GM21515 (cell line): ENCODE measurements around the gene CELA1.
"Not testable (repeated sequence)": the region's sequence is repeated elsewhere in the genome, so short reads cannot be mapped to it uniquely, and the experiment has no call there.

Source experiments
- ATAC-seq: cut with Tn5 transposase; IDR thresholded peaks from one replicate; pipeline ENCODE4 v1.9.1; 2021; ENCODE audit not compliant: unreplicated experiment

Gene CELA1

DNA sequence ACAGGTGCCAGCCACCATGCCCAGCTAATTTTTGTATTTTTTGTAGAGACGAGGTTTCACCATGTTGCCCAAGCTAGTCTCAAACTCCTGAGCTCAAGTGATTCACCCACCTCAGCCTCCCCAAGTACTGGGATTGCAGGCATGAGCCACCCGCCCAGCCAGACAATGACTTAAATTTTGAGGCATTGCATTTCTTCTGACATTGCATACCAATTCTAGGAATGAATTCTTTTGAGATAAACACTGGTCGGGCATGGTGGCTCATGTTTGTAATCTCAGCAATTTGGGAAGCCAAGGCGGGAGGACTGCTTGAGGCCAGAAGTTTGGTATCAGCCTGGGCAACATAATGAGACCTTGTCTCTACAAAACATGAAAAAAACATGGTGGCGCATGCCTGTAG is 2.5 kb upstream of the CELA1 start:
- no peak for ATAC-seq

DNA sequence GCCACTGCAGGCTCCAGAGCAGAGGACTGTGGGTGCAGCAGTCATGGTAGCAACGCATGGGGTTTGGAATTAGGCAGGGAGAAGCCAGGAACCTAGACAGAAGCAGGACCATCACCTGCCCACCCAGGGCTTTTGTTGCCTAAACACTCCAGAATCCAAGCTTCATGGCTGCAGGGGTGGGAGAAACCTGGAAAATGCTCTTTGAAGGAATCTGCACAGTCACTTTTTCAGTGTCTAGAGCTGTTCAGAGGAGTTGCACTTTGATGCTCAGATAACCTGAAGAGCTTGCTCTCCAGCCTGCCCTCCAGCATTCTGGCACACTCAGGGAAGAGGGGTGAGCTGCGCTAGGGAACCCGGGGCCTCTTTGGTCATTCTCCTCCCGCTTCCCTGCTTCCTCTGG is 1.6 kb upstream of the CELA1 start:
- ATAC-seq, result no peak

DNA sequence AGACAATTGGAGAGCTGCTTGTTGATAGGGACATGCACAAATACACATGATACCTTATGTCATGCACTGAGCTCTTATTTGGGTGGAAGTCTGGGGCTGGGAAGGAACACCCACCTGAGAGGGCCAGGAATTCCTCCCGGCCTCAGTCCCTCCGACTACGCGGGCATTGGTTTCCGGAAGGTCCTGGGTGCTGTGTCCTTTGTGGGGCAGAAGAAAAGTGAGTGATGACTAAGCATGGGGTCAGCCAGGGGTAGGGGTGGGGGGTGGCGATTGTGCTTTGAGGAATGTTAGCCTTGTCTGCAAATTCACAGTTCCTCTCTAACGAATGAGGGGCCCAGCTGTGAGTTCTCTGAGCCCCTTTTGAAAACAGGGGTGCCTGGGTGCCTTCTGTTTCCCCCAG is 798 bp downstream of the CELA1 start:
- ATAC-seq, result no peak

DNA sequence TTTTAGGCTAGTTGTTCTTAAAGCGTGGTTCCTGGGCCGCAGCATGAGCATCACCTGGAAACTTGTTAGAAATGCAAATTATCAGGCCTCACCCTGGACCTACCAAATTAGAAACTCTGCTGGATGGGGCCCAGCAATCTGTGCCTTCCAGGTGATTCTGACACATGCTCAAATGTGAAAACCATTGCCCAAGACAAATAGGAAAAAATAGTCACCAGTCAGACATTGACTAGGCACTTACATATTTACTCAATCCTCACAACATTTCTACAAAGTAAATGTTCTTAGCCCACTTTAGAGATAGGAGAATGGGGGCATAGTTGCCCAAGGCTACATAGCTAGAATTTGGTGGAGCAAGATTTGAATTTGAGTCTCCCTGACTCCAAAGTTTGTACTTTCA is 3.3 kb downstream of the CELA1 start:
- ATAC-seq, result no peak

DNA sequence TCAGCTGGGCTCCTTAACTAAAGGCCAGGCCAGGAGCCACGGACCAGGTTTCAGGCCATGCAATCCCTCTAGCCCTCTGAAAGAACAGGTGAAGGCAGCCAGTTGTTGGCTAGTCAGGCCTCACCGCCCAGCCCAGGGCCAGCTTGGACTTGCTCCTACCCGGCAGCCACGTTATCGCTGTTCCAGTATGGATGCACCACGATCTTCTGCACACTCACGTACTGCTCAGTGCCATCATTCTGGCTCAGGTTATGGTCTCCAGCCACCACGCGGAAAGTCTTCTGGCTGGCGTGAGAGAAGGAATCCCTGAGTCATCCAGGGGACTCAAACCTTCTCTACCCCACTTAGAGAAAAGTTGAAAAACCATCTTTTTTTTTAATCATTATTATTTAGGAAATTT is 4.1 kb downstream of the CELA1 start:
- ATAC-seq, result no peak

DNA sequence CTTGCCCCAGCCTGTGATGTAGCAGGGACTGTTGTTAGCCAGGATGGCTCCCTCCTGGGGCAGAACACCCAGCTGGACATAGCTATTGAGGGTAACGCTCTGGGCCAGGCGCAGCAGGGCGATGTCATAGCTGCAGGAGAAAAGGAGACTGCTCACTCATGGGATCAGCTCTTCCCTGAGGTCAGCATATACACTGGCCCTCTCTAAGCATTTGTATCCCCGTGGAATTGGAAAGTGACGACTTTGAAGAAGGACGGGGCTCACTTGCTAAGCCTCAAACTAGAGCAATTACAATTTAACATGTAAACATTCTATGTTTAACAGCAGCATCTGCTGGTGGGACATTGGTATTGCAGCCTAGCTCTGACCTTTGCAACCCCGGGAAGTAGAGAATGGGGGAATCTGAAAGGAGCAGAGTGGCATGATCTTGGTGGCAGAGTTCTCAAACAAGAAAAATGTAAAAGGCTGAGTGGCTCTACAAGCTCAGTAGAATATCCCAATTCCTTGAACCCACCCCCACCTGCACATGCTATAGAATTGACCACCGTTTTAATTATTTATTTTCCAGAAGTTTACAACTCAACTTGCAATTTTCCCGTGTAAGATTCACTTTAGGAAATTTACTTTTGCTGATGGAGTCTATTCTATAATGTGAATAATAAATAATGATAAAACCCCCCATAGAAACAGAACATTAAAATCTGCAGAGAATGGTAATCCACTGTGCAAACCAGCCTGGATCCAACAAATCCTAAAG is 5.0 kb downstream of the CELA1 start:
- ATAC-seq, result no peak

DNA sequence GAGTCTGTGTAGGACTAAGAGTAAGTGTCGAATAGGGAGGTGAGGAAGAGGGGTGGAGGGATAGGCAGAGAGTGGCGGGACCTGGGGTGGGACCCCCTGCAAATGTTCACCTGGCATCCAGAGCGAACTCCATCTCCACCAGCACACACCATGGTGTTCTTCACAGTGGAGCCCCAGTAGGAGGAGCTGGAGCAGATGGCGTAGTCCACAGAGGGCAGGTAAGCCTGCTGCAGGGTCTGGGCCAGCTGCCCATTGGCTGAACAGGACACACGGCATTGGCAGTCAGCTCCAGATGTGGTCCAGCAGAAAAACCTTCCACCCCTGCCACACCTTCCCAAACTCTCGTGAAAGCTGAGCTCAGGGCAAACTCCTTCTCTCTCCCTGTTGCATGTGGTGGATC is 6.7 kb downstream of the CELA1 start:
- no peak for ATAC-seq

DNA sequence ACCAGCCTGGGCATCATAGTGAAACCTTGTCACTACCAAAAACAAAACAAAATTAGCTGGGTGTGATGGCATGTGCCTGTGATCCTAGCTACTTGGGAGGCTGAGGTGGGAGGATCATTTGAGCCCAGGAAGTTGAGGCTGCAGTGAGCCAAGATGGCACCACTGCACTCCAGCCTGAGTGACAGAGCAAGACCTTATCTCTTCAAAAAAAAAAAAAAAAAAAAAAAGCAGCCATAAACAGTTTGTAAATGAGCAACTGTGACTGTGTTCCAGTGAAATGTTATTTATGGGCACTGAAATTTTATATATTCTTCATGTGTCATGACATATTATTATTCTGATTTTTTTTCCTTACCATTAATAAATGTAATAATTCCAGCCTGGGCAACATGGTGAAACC is 9.1 kb downstream of the CELA1 start:
- ATAC-seq, result not testable (repeated sequence)

DNA sequence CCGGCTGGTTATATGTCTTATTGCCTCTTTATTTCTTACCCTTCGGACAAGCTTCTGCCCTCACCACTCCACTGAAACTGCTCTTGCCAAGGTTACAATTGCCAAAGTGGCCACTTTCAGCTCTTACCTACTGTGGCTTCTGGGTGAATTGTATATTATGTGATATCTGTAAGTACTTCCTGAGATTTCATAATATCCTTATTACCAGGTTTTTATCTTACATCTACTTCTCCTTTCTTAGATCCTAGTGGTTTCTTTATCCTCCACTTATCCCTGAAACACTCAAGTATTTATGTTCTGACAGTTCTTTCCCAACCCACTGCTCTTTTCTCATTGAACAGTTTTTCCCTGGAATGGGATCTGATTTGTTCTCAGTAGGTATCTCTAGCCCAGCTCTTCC is 10.5 kb downstream of the CELA1 start:
- ATAC-seq, result no peak

DNA sequence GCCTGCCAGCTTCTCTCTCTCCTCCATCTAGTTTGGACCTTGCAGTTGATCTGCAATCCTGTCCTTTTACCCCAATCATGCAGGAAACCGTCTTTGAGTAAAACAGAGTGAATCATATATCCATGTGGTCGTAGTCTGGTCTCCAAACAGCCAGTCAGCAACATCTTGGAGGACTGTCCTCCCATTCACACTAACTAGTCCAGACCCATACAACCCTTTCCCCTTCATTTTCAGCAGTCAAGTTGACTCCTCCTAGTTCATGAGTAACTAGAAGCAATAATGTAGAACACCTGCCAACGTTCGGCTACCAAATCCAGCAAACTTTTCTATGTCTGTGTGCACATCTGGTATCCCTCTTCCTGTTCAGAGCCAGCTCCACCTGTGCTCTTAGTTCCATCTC is 11.7 kb downstream of the CELA1 start:
- ATAC-seq, result no peak

DNA sequence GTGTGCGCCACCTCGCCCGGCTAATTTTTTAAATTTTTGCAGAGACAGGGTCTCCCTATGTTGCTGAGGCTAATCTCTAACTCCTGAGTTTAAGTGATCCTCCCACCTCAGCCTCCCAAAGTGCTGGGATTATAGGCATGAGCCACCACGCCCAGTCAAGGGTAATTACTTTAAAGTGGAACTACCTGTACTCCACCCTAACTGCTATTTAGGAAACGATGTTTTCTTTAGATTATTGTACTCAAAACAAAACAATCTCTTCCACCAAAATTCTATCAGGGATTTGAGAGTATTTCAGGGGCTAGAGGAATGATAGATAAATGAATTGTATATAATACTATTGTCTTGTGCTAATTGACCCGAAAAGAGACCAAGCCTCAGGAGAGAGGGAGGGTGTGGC is 12.9 kb downstream of the CELA1 start:
- ATAC-seq, result no peak

DNA sequence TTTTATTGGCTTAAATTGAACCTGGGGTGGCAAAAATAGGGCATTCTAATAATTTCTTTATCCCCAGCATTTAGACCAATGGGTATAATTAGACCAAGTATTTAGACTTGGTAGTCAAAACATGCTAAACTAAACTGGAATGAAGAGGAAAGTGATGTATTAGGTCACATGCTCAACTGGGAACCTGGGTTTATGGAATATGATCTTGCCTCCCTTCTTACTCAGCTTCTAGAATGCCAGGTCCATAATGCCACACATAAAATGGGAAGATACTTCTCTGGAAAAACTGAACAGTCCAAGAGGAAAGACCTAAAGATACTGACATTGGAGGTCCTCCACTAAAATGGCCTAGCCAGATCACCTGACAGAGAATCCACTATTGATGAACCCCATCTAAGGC is 16.3 kb downstream of the CELA1 start:
- no peak for ATAC-seq

DNA sequence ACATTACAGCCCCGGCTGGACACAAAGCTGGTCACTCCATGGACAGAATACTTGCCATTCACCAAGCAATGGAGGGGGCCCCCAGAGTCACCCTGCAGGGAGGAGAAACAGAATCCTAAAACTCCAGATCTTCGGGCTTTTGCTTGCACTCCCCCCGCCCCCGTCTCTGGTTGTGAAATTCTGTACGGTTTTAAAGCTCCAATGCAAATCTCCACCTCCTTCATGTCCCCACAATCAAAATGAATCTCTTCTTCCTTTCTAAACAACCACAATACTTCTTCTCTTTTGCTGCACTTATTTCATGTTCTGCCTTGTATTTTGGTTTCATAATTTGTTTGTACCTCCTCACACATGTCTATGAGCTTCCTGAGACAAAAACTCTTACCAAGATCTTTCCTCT is 16.7 kb downstream of the CELA1 start:
- ATAC-seq, result no peak

DNA sequence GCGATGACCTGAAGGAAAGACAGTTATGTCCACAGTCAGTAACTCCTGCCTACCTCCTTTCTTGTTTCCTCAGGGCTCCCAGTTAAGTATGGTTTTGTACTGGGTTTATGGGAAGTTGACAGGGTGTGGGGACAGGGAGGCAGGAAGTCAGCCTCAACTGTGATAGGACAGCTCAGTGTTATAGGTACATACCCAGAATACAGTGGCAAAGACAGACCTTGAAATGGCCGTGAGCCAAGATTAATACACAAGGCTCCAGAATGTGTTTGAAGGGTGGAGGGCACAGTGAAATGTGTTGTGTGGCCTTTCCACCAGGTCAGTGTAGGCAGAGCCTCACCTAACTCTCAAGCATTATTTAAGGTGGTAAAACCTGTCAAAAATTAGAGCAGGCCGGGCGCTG is 17.9 kb downstream of the CELA1 start:
- no peak for ATAC-seq

DNA sequence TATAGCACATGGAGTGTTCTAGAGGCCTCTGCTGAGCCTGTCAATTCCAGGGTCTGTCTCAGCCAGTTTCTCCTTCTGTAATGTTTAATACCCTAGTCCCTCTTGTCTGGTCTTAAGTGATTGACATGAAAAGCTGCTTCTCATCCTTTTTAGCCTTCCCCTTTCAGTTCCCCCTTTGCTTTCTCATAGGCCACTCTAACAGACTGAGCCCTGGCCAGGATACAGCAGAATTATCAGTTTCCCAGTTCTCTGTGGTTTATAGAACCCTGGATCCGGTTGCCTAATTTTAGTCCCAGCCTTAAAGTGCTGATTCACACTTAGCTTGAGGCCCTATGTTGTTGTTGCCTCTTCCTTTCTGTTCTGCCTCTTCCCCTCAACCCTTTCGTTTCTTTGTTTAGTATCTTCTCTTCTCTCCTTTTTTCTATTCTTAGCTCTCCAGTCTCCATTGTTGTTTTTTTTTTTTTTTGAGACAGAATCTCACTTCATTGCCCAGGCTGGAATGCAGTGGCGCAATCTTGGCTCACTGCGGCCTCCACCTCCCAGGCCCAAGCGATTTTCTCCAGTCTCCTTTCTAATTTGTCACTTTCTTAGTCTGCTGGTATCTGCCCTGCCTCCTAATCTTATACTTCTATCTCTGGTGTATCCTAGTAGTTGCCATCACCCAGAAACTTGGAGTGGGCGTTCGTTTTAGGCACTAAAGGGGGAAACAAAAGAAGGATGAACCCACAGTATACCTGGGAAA is 19.6 kb downstream of the CELA1 start:
- ATAC-seq, result no peak

DNA sequence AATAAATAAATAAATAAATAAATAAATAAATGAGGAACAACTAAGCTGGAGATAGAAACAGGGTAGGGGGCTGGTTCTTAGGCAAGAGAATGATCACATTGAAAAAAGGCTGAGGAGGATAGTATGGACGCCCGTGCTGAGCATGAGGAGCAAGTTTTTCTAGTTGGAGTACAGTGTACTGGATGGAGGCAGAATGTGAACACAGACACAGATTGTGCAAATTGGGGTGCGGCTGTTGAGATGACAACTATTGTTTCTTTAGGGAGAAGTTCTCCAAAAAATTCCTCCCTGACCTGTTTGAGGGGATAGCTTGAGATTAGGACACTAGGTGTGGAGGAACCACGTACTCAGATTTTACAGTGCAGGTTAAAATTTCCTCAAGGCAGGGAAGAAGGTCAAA is 21.5 kb downstream of the CELA1 start:
- ATAC-seq, result no peak

DNA sequence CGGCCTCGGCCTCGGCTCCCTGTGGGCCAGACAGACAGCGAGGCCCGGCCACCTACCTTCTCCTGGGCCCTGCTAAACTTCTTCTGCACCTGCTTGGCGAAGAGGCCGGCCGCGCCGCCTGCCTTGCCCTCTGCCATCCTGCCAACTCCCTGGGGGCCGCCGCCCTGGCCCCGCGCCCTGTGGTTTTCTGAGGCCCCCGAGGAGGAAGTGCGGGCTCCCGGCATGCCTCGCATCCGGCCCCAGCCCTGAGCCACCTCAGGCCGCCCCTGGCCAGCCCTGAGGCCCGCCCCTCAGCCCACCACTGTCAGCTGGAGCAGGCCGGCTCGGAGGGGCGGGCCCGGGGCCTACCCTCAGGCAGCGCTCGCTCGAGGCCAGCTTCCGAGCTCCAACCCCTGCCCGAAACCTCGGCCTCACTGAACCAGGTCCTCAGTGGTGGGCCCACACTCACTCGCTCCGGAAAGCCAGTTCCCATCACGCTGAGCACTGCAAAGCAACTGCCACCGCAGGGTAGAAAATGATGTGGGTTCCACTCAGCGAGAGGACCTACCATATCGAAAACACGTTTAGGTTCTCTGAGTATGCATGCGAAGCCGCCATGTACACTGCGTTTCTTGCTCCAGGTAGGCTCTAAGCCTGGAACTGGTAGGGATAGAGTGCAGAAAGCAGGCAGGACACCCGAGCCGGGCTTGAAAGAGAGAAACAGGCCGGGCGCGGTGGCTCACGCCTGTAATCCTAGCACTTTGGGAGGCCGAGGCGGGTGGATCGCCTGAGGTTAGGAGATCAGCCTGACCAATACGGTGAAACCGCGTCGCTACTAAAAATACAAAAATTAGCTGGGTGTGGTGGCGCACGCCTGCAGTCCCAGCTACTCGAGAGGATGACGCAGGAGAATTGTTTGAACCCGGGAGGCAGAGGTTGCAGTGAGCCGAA is 22.2 kb downstream of the CELA1 start, which contains the start of gene BIN2:
Gene BIN2 (minus strand): TSS at position 209 of the 930 bp plus-strand sequence. CDS start 72 bp downstream, at position 137.
- ATAC-seq, result peak; percentile 60

DNA sequence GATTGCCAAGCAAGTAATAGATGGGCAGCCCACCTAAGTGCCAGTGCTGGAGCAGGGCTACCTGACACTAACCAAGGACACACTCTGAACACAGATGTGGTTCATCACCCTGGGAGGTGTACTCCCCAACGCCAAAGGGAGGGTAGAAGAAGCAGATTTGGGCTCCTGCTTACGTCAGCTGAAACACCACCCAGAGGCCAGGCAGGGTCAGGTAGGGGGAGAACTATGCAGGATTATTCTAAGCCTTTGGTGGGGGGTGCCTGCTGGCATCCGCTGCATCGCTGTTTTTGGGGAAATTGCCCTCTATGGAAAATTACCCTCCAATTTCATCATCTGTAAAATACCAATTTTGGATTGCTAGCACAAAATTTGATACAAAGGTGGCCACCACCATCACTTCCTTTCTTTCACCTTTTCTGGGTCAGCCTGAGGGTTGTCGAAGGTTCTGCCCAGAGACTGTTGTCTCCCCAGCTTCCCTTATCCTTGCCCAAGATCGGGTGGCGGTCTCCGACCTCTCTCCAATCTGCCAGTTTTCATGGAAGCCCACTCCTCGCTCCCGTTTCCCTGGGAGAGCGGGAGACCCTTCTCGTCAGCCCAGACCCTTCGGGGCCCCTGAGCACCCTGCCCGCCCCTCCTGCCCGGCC is 23.0 kb downstream of the CELA1 start:
- ATAC-seq, result no peak

DNA sequence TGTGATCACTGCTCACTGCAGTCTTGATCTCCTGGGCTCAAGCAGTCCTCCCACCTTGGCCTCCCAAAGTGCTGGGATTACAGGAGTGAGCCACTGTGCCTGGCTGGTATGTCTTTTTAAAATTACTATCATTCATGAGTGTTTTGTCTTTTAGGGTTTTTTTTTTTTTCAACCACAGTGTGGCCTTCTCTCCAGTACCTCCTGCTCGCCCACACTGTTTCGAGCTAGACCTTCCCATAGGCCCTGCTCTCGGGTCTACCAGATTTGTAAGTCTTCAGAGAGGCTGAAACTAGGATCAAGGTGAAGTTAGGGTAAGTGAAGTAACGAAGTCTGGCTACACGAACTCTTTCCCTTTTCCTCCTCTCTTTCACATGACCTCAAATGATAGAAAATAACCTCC is 24.0 kb downstream of the CELA1 start:
- ATAC-seq, result no peak

DNA sequence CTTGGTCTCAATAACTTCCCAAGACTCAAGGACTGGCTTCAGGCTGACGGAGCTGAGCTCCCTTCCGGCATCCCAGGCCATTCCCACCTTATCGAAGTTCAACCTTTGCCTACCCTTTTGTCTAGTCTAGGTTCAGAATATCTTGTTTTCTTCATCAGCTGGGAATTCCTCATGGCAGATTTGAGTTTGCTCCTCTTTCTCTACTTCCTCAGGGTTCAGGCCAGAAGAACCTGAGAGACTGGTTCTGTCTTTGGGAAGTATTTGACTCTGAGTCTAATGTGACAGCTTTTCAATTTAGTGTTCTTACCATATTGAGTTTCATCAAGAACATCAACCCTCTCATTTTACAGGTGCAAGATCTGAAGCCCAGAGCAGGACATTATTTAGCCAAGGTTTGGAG is 24.6 kb downstream of the CELA1 start:
- ATAC-seq, result no peak

DNA sequence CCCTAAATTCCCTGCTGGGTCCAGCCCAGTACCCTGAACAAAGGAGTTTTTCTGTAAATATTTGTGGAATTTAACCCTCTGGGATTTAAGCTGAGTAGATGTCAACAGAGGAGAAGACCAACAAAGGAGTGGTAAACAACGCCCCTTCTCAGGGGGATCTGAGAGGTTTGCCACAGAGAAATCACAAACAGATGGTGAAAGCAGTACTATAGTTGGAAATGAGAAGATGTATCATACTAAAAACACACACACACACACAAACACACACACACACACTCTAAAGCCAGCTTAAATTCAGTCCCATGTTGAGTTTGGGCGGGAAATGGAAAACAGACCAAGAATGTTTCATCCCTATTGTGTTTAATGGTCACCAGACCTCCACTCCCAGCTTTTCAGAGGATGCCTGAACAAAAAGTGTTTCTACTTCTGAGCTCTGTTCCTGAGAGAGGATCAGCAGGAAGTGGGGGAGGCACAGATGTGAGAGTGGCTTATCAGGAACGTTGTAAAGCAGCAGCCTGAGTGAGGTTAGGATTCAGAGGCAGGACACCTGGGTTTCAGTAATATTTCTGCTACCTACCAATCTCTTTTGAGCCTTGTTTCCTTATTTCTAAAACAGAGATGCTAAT is 25.7 kb downstream of the CELA1 start:
- no peak for ATAC-seq
